Adipose tissue (tissue), 3 donors: ENCODE data around the gene KDM4B. TPM values are rescaled to one million over a fixed set of nuclear protein-coding genes. Genes with fewer than 3 reads are reported as not detected.

Experiments used
- H3K27ac ChIP-seq: one replicate; pipeline ENCODE4 v1.5.1; 2013; ENCODE audit warnings: low read depth, low read length
- WGBS, 3 donors: extraction: QIAGEN DNeasy Blood & Tissue Kit; methylation state at CpG; one replicate each; pipeline ENCODE4 v1.1.7; 2013; 5-methylcytosine and 5-hydroxymethylcytosine counted together
- polyA plus RNA-seq, 3 donors: library from polyadenylated mRNA; stranded (reverse); fragments of 200-250 nt; gene quantifications; one replicate each; pipeline ENCODE4 v1.2.3, GENCODE V29; 2013
- donor health status: healthy with polysubstance abuse.
- donor health status: Bipolar disorder and iron deficiency.
- donor health status: healthy.

Gene KDM4B
- polyA plus RNA-seq, 3 donors = 8.6 to 17.5 (median 16.1) TPM

GRCh38 chr19:5071579-5071978 is 102.7 kb downstream of the KDM4B start:
- H3K27ac ChIP-seq = no peak overlapping the region
- 84 to 91% (median 85%) methylated on average over 8 of the region's 8 CpGs for WGBS, 3 donors

GRCh38 chr19:5072115-5072514 is 103.2 kb downstream of the KDM4B start:
- 44 to 82% (median 59%) methylated on average over 11 of the region's 11 CpGs for WGBS, 3 donors
- no peak overlapping the region for H3K27ac ChIP-seq

DNA sequence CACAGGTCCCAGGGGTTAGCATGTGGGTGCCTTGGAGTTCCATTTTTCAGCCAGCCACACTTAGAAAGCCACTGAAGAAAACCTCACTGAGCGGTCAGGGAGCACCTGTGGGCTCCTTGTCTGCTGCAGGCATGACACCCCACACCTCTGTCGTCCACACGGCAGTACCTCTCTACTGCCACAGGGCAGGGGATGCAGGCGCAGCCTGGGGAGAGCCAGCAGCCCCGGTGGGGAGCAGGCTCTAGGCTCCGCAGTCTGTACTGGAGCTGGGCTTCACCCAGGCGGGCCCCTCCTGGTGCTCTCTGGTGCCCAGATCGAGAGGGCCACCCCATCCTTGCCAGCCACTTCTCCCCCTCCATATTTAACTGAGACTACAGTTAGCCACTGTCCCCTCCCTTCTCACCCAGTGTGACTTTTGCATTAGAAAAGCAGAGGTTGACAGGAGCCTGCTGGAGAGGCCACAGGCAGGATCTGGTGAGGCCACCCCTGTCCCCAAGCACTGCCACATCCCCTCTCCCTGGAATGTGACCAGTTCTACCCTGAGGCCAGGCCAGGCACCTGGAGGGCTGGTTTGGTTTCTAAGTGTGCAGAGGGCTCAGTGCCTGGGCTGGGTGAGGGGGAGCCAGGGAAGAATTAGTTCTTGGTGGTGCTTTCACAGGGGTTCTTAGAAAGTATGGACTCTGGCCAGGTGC is 104.4 kb downstream of the KDM4B start:
- WGBS, 3 donors = 85 to 94% (median 87%) methylated on average over 8 of the region's 8 CpGs
- no peak overlapping the region for H3K27ac ChIP-seq

- H3K27ac ChIP-seq = no peak overlapping the region
Observed at GRCh38 chr19:5074407-5074806, 105.5 kb downstream of the KDM4B start.

DNA sequence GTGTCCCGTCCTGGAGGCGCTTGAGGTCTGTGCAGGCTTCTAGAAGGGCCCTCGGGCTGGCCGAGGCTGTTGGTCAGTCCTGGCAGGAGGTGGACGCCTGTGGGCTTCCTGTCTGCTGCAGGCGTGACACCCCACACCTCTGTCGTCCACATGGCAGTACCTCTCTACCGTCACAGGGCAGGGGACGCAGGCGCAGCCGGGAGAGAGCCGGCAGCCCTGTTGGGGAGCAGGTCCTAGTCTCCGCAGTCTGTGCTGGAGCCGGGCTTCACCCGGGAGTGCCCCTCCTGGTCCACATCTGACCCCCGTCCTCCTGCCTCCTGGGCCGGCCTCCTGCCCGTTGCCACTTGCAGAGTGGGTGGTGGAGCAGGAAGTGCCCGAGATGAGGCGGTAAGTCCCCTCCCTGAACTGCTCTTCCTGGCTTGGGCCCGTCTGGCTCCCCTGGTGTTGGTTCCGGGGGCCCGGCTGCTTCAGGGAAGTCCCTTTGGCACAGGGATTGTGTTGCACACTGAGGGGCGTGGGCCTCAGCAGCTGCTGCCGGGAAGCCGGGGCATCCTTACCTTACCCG is 106.0 kb downstream of the KDM4B start:
- WGBS, 3 donors = 67 to 86% (median 68%) methylated on average over 26 to 27 of the region's 27 CpGs
- no peak overlapping the region for H3K27ac ChIP-seq

More at GRCh38 chr19:5074407-5074806, 105.5 kb downstream of the KDM4B start:
- 64 to 83% (median 67%) methylated on average over 20 of the region's 20 CpGs for WGBS, 3 donors

DNA sequence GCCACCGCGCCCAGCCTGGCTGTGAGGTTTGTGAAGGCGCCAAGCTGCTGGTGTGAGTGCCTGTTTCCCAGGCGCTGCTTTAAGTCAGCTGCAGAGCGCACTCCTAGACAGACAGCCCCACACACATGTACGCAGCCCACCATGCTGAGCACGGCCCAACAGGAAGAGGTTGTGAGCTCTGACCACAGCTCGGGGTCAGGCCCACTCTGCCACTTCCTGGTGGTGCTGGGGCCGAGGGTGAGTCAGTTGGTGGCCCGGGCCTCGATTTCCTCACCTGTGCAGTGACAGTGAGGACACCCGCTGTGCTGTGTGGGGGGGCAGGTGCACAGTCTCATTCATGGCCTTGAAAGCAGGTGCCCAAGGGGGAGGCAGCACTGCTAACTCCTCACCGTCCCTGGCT is 106.7 kb downstream of the KDM4B start:
- 73 to 81% (median 75%) methylated on average over 13 of the region's 13 CpGs for WGBS, 3 donors
- H3K27ac ChIP-seq = no peak overlapping the region

- no peak overlapping the region for H3K27ac ChIP-seq
- 82 to 95% (median 85%) methylated on average over 34 to 41 of the region's 44 CpGs for WGBS, 3 donors
Observed at GRCh38 chr19:5076440-5077208, 107.7 kb downstream of the KDM4B start.

- 94 to 96% (median 95%) methylated on average over 19 of the region's 19 CpGs for WGBS, 3 donors
Observed at GRCh38 chr19:5077209-5077515, 108.2 kb downstream of the KDM4B start.

GRCh38 chr19:5078182-5078581 is 109.3 kb downstream of the KDM4B start:
- 75 to 89% (median 85%) methylated on average over 18 of the region's 18 CpGs for WGBS, 3 donors
- no peak overlapping the region for H3K27ac ChIP-seq

More at GRCh38 chr19:5077209-5077515, 108.2 kb downstream of the KDM4B start:
- no peak overlapping the region for H3K27ac ChIP-seq

GRCh38 chr19:5078666-5079065 is 109.8 kb downstream of the KDM4B start:
- 74 to 95% (median 95%) methylated on average over 16 of the region's 16 CpGs for whole genome bisulfite sequencing, 3 donors
- H3K27ac ChIP-seq = no peak overlapping the region

- 84 to 94% (median 93%) methylated on average over 18 of the region's 18 CpGs for WGBS, 3 donors
- H3K27ac ChIP-seq = no peak overlapping the region
Observed at GRCh38 chr19:5079071-5079774, 110.3 kb downstream of the KDM4B start.

- no peak overlapping the region for H3K27ac ChIP-seq
- WGBS, 3 donors = 74 to 90% (median 89%) methylated on average over 27 of the region's 27 CpGs
Observed at GRCh38 chr19:5080030-5080654, 111.2 kb downstream of the KDM4B start.

- no peak overlapping the region for H3K27ac ChIP-seq
- WGBS, 3 donors = 93 to 98% (median 96%) methylated on average over 19 of the region's 19 CpGs
Observed at GRCh38 chr19:5080809-5081208, 111.9 kb downstream of the KDM4B start.

DNA sequence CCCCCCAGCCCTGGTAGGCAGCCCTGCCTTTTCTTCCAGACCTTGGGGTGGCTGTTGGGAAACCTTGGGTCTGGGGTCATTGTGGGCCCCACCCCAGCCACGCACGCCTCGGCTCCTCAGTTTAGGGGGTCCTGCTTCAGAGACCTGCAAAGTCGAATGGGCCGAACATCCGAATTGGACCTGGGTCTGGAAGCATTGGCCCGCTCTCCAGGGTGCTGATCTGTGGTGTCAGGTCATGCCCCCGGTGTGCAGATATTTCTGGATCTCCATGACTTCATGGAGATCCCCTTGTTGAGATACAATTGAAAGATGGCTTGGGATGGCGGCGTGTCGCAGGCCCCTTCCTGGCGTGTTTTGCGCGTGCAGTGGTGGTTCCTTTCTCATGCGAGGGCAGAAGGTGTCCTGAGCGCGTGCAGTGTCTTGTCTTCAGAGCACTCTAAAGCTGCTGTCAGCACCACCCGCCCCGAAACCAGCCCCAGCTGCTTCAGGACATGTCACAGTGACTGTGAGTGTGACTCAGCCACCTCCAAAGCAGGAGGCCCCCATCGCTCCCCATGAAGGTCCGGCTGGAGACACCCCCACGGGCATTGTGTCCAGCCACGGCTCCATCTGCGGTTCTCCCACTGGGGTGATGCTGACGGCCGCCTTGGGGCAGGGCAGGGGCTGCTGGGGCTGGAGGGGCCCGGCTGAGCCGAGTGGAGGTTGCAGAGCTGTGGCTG is 112.7 kb downstream of the KDM4B start:
- H3K27ac ChIP-seq = no peak overlapping the region
- 94 to 96% (median 95%) methylated on average over 27 to 28 of the region's 28 CpGs for WGBS, 3 donors

DNA sequence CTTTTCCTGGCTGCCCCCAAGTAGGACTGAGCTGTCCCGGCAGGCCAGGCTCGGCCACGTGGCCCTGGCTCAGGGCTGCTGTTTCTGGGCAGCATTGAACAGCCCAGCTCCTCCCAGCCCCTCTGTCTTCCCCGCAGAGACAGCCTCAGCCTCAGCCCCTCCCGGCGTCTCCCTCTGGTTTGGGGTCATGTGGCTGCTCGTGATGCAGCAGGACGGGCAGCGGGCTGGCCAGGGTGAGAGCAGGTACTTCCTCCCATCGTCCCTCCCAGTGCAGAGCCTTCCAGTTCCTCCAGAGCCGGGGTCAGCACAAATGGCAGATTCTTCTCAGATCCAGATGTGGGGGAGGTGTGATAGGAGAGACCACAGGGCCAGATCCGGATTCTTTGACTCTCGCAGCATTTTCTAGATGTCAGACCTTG is 114.6 kb downstream of the KDM4B start:
- 55 to 74% (median 58%) methylated on average over 12 to 13 of the region's 13 CpGs for WGBS, 3 donors
- no peak overlapping the region for H3K27ac ChIP-seq

- no peak overlapping the region for H3K27ac ChIP-seq
- WGBS, 3 donors = 96% methylated on average over 20 of the region's 20 CpGs
Observed at GRCh38 chr19:5085566-5085965, 116.7 kb downstream of the KDM4B start.

DNA sequence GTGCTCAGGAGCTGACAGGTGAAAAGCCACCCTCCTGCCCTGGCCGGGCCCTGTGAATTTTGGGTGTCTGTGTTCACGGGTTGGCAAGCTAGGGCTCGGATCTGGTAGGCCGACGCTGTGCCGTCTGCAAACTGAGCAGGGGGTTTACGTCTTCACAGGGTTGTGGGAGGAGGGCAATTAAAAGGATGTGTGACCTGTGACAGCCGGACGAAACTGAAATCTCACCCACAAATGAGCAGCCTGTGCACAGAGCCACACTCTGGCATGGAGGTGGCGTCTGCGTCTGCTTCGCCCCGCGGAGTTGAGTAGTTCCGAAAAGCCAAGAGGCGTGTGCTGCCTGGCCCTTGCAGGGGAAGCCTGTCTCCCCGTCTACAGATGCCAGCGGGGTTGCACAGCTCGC is 117.3 kb downstream of the KDM4B start:
- no peak overlapping the region for H3K27ac ChIP-seq
- 96 to 97% (median 96%) methylated on average over 19 of the region's 19 CpGs for WGBS, 3 donors
